Measurements from ENCODE around the gene CYP4Z1. TPM values are rescaled to one million over a fixed set of nuclear protein-coding genes. Genes with fewer than 3 reads are reported as not detected.

Gene CYP4Z1, protein sequence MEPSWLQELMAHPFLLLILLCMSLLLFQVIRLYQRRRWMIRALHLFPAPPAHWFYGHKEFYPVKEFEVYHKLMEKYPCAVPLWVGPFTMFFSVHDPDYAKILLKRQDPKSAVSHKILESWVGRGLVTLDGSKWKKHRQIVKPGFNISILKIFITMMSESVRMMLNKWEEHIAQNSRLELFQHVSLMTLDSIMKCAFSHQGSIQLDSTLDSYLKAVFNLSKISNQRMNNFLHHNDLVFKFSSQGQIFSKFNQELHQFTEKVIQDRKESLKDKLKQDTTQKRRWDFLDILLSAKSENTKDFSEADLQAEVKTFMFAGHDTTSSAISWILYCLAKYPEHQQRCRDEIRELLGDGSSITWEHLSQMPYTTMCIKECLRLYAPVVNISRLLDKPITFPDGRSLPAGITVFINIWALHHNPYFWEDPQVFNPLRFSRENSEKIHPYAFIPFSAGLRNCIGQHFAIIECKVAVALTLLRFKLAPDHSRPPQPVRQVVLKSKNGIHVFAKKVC
- polyA plus RNA-seq (2012; ENCODE audit: insufficient read length, low read depth): not detected

GRCh38 chr1:47067097-47067594 is at the start of gene CYP4Z1:
CYP4Z1 (plus strand) TSS chr1:47067231; CDS start chr1:47067491, 260 bp downstream.
- TF ChIP-seq FOXP2 (optimal IDR thresholded peaks at IDR 0.05; ENCODE audit: borderline replicate concordance, extremely low read depth, extremely low read length, insufficient read depth) (no peak), TAF1 (IDR thresholded peaks at IDR 0.05; ENCODE audit: borderline replicate concordance, insufficient read depth, low read length) (no peak), SIN3A (IDR thresholded peaks at IDR 0.05; ENCODE audit: borderline replicate concordance, insufficient read depth, low read length) (no peak), POLR2AphosphoS5 (IDR thresholded peaks at IDR 0.05; ENCODE audit: low read depth, low read length) (no peak)
- TF ChIP-seq, protein P1, sequence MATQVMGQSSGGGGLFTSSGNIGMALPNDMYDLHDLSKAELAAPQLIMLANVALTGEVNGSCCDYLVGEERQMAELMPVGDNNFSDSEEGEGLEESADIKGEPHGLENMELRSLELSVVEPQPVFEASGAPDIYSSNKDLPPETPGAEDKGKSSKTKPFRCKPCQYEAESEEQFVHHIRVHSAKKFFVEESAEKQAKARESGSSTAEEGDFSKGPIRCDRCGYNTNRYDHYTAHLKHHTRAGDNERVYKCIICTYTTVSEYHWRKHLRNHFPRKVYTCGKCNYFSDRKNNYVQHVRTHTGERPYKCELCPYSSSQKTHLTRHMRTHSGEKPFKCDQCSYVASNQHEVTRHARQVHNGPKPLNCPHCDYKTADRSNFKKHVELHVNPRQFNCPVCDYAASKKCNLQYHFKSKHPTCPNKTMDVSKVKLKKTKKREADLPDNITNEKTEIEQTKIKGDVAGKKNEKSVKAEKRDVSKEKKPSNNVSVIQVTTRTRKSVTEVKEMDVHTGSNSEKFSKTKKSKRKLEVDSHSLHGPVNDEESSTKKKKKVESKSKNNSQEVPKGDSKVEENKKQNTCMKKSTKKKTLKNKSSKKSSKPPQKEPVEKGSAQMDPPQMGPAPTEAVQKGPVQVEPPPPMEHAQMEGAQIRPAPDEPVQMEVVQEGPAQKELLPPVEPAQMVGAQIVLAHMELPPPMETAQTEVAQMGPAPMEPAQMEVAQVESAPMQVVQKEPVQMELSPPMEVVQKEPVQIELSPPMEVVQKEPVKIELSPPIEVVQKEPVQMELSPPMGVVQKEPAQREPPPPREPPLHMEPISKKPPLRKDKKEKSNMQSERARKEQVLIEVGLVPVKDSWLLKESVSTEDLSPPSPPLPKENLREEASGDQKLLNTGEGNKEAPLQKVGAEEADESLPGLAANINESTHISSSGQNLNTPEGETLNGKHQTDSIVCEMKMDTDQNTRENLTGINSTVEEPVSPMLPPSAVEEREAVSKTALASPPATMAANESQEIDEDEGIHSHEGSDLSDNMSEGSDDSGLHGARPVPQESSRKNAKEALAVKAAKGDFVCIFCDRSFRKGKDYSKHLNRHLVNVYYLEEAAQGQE (IDR thresholded peaks at IDR 0.05; ENCODE audit: insufficient read depth in 1 of 2, low read depth in 2 of 2, low read length in 2 of 2): no peak

GRCh38 chr1:47021070-47021469 is 46.0 kb upstream of the CYP4Z1 start:
- TF ChIP-seq SIN3A (IDR thresholded peaks at IDR 0.05; ENCODE audit: borderline replicate concordance, insufficient read depth, low read length) (no peak), FOXP2 (optimal IDR thresholded peaks at IDR 0.05; ENCODE audit: borderline replicate concordance, extremely low read depth, extremely low read length, insufficient read depth) (no peak), POLR2AphosphoS5 (IDR thresholded peaks at IDR 0.05; ENCODE audit: low read depth, low read length) (no peak), TAF1 (IDR thresholded peaks at IDR 0.05; ENCODE audit: borderline replicate concordance, insufficient read depth, low read length) (no peak)
- TF ChIP-seq, protein P1 (IDR thresholded peaks at IDR 0.05; ENCODE audit: insufficient read depth in 1 of 2, low read depth in 2 of 2, low read length in 2 of 2): no peak

DNA sequence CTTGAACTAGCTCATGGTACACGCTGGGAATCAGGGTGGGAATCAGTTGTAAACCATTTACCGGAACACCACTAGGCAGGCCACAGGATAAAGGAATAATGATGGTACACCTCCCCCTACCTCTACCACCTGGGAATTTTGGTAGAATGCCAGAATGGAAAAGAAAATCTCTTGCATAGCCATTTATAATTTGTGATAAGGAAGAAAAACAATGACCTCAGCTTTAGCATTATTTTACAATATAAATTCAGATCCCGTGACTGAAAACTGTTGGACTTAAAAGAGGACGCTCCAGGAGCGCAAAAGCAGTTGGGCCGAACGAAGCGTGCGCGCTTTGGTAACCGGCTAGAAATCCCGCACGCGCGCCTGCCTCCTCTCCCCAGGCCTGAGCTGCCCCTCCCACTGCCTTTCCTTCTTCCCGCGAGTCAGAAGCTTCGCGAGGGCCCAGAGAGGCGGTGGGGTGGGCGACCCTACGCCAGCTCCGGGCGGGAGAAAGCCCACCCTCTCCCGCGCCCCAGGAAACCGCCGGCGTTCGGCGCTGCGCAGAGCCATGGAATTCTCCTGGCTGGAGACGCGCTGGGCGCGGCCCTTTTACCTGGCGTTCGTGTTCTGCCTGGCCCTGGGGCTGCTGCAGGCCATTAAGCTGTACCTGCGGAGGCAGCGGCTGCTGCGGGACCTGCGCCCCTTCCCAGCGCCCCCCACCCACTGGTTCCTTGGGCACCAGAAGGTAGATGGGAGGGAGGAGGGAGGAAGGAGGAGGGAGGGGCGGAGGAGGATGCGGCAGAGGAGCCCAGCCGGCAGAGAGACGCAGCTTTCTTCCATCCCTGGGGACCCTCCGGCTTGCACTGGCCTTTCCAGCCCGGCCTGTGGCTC is 43.5 kb upstream of the CYP4Z1 start, which contains the start of gene CYP4X1:
Gene CYP4X1, plus strand, starts transcription at position 402 of the 873 bp plus-strand sequence. Its CDS starts 149 bp downstream, at position 551.
- TF ChIP-seq POLR2AphosphoS5 (IDR thresholded peaks at IDR 0.05; ENCODE audit: low read depth, low read length) (no peak), SIN3A (IDR thresholded peaks at IDR 0.05; ENCODE audit: borderline replicate concordance, insufficient read depth, low read length) (no peak), TAF1 (IDR thresholded peaks at IDR 0.05; ENCODE audit: borderline replicate concordance, insufficient read depth, low read length) (no peak), FOXP2 (optimal IDR thresholded peaks at IDR 0.05; ENCODE audit: borderline replicate concordance, extremely low read depth, extremely low read length, insufficient read depth) (no peak)
- TF ChIP-seq, protein P1 (IDR thresholded peaks at IDR 0.05; ENCODE audit: insufficient read depth in 1 of 2, low read depth in 2 of 2, low read length in 2 of 2): no peak

DNA sequence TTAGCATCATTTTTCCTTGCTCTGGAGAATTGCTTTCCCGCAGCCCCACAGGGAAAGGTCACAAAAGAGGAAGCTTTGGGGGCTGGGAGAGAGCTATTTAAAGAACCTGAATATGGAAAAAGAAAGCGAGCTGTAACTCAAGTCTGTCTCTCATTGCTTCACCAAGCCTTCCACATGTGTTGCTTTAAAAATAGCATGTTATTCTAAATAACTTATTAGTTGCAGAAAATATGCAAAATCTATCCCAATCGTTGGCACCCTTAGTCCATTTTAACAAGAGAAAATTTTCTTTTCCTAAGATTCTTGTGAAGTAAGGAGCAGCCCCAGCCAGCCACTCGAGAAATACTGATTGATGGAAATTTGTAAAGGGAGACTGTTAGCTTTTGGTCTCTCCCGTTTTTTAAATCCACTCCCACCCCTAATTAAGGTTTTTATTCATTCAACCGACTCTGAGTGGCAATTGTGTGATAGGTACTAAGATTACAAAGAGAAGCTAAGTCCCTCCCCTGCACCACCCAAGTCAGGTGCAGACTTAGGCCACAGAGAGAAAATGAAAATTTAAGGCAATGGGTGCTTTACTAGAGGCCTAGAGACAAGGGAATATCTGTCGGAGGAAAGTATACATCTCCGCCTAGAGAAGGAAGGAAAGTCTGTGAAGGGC is 42.8 kb upstream of the CYP4Z1 start:
- no peak for TF ChIP-seq TAF1 (IDR thresholded peaks at IDR 0.05; ENCODE audit: borderline replicate concordance, insufficient read depth, low read length)
- TF ChIP-seq FOXP2 (optimal IDR thresholded peaks at IDR 0.05; ENCODE audit: borderline replicate concordance, extremely low read depth, extremely low read length, insufficient read depth): no peak
- TF ChIP-seq SIN3A (IDR thresholded peaks at IDR 0.05; ENCODE audit: borderline replicate concordance, insufficient read depth, low read length): no peak
- TF ChIP-seq, protein P1 (IDR thresholded peaks at IDR 0.05; ENCODE audit: insufficient read depth in 1 of 2, low read depth in 2 of 2, low read length in 2 of 2): no peak
- no peak for TF ChIP-seq POLR2AphosphoS5 (IDR thresholded peaks at IDR 0.05; ENCODE audit: low read depth, low read length)
